Heart left ventricle (tissue), 16 donors: ENCODE measurements around the gene GLIS2. TPM values are rescaled to one million over a fixed set of nuclear protein-coding genes. Genes with fewer than 3 reads are reported as not detected.

ENCODE experiments used
- ATAC-seq, 4 donors: fragments of 200-7000 bp; cut with Tn5 transposase; one replicate each; pipeline ENCODE4 v1.9.1; 2020 to 2022; ENCODE audit warnings: moderate library complexity in 4 of 4, mild to moderate bottlenecking in 3 of 4, moderate number of reproducible peaks in 1 of 4
- DNase-seq, 5 donors: peaks; one replicate each; pipeline ENCODE4 v3.0.0-alpha.2; 2020
- H3K27ac ChIP-seq, 12 donors: fragments of 200-600 bp; sonication (generic) in 4 of 12; one replicate each; pipeline versions ENCODE4 v1.5.0 to v1.8.0; 2016 to 2022; ENCODE audit warnings: mild to moderate bottlenecking in 2 of 12
- H3K27me3 ChIP-seq, 9 donors: fragments of 200-600 bp; sonication (generic) in 2 of 9; one replicate each; pipeline versions ENCODE4 v1.5.1 to v1.8.0; 2016 to 2022; ENCODE audit warnings: mild to moderate bottlenecking in 3 of 9
- H3K36me3 ChIP-seq, 9 donors: fragments of 200-600 bp; sonication (generic) in 2 of 9; one replicate each; pipeline versions ENCODE4 v1.5.0 to v1.8.0; 2018 to 2022; ENCODE audit warnings: mild to moderate bottlenecking in 2 of 9
- H3K4me1 ChIP-seq, 12 donors: fragments of 200-600 bp; sonication (generic) in 4 of 12; one replicate each; pipeline versions ENCODE4 v1.5.0 to v1.8.0; 2016 to 2022; ENCODE audit warnings: mild to moderate bottlenecking in 3 of 12
- H3K4me3 ChIP-seq, 12 donors: fragments of 200-600 bp; sonication (generic) in 4 of 12; one replicate each; pipeline versions ENCODE4 v1.5.0 to v1.8.0; 2017 to 2022; ENCODE audit warnings: mild to moderate bottlenecking in 9 of 12, moderate library complexity in 4 of 12
- H3K9me3 ChIP-seq, 12 donors: fragments of 200-600 bp; sonication (generic) in 4 of 12; one replicate each; pipeline versions ENCODE4 v1.5.0 to v1.8.0; 2016 to 2022; ENCODE audit warnings: mild to moderate bottlenecking in 1 of 12
- CTCF ChIP-seq, 12 donors: fragments of 200-600 bp; sonication (generic) in 4 of 12; IDR thresholded peaks; one replicate each; pipeline versions ENCODE4 v1.5.0 to v1.8.0; 2018 to 2022; ENCODE audit warnings: antibody characterized with exemption in 12 of 12, mild to moderate bottlenecking in 5 of 12
- POLR2A ChIP-seq, 2 donors: fragments of 450-650 bp; IDR thresholded peaks; one replicate each; pipeline ENCODE4 v1.6.1; 2017; ENCODE audit warnings: antibody characterized with exemption in 2 of 2, mild to moderate bottlenecking in 2 of 2, moderate library complexity in 2 of 2
- WGBS, 4 donors: extraction: QIAGEN DNeasy Blood & Tissue Kit in 2 of 4; methylation state at CpG; one replicate each; pipeline versions ENCODE4 v1.1.5 to v1.1.7; 2013 to 2018; 5-methylcytosine and 5-hydroxymethylcytosine counted together
- intact Hi-C, 10 donors: fragments of 100-400 bp; cut with DNase I; formaldehyde crosslinking; loops; one replicate each; pipeline versions ENCODE4 v1.11.1 to v1.14.2; 2022
- polyA plus RNA-seq, 2 donors: library from polyadenylated mRNA; stranded (reverse); fragments of 200-250 nt; gene quantifications; one replicate each; pipeline ENCODE4 v1.2.3, GENCODE V29; 2013
- total RNA-seq, 9 donors: library from RNA; depleted of rRNA in 2 of 9; stranded (reverse); fragments of >200 nt in 2 of 9; fragmentation: NEBNext Ultra II Directional in 3 of 9; extraction: Animal tissue kit (Norgen Biotek cat#: 25700) in 3 of 9; gene quantifications; one replicate each; pipeline versions ENCODE4 v1.1.0 to v1.2.4, GENCODE V29; 2016 to 2023
- donor health status: ischemic (EF 13 %, LVEDD 7.1; RV severe dilation, severe dysfunction).
- donor health status: healthy with polysubstance abuse.
- donor health status: DM: no; HTN: yes; CAD: no.
- donor health status: DM: no; HTN: no; CAD: no.
- donor health status: ischemic (EF 25% LVEDD 6.9; RV normal size, moderate dysfunction).
- donor health status: ischemic (EF 25% LVEDD 5.7; RV mildly dilated, moderate dysfunction).
- donor health status: healthy.
- donor health status: DM: yes; HTN: yes; CAD: no.
- donor health status: ischemic (EF 35%, LVEDD 5.7; RV mildly dilated, moderate dysfunction).
- donor health status: nonischemic (EF 11% LVEDD 7.7; RV severe dilation, severe dysfunction).
- donor health status: DM: yes; HTN: yes; CAD: no.
- donor health status: PGD.
- donor health status: ischemic (EF 29% LVEDD 5.4; RV normal size, mild dysfunction).
- donor health status: nonischemic (EF 23%, LVEDD 6.1; RV moderate dilation, normal function).

Gene GLIS2
- total and polyA plus RNA-seq, 11 donors = 7.6 to 23.4 (median 12.7) TPM

GRCh38 chr16:4356820-4357219, 41.0 kb downstream of the GLIS2 start:
- intact Hi-C loops = no loop called here
- no peak overlapping the region for H3K4me3 ChIP-seq
- peaks cover 0 to 3% (median 0%) of the 10 kb centered on the region in 12 donors for H3K4me1 ChIP-seq
- peaks cover 0 to 61% (median 10%) of the 10 kb centered on the region in 9 donors for H3K36me3 ChIP-seq
- TF ChIP-seq POLR2A (IDR thresholded peaks at IDR 0.05) = no peak
- no peak for TF ChIP-seq CTCF (IDR thresholded peaks at IDR 0.05)
- H3K27me3 ChIP-seq = no peaks in the 10 kb centered on the region
- ATAC-seq (no peak), DNase-seq (no peak)
- WGBS, 4 donors = 86 to 96% (median 88%) methylated on average over 7 of the region's 7 CpGs
- no peak overlapping the region for H3K27ac ChIP-seq
- H3K9me3 ChIP-seq = no peaks in the 10 kb centered on the region

GRCh38 chr16:4358236-4358635, 42.4 kb downstream of the GLIS2 start:
- H3K36me3 ChIP-seq = peaks cover 0 to 76% (median 24%) of the 10 kb centered on the region in 9 donors
- no peaks in the 10 kb centered on the region for H3K27me3 ChIP-seq
- WGBS, 4 donors = 93 to 96% (median 95%) methylated on average over 13 to 19 of the region's 19 CpGs
- ATAC-seq (no peak), DNase-seq (peak in 1 of 5 donors; percentile 57)
- H3K4me3 ChIP-seq = no peak overlapping the region
- no peak for TF ChIP-seq POLR2A (IDR thresholded peaks at IDR 0.05)
- TF ChIP-seq CTCF (IDR thresholded peaks at IDR 0.05) = no peak
- no peak overlapping the region for H3K27ac ChIP-seq
- intact Hi-C loops = loop anchor here in 2 of 10 donors (2.0 kb wide), 1 partner anchor 45 kb away; no protein-coding TSS in a partner anchor
- peaks cover 0 to 3% (median 0%) of the 10 kb centered on the region in 12 donors for H3K4me1 ChIP-seq
- H3K9me3 ChIP-seq = no peaks in the 10 kb centered on the region

- TF ChIP-seq CTCF (IDR thresholded peaks at IDR 0.05) (peak; percentile 90 to 96 (median 92)), POLR2A (IDR thresholded peaks at IDR 0.05) (no peak)
- Histone ChIP-seq H3K36me3 (peaks cover 0 to 82% (median 30%) of the 10 kb centered on the region in 9 donors), H3K9me3 (no peaks in the 10 kb centered on the region), H3K4me3 (no peak overlapping the region), H3K4me1 (peaks cover 0 to 3% (median 0%) of the 10 kb centered on the region in 12 donors), H3K27ac (no peak overlapping the region), H3K27me3 (no peaks in the 10 kb centered on the region)
- intact Hi-C loops = loop anchor here in 9 of 10 donors (1.0 to 2.0 kb wide), 3 partner anchors 43 to 44 kb away; no protein-coding TSS in a partner anchor
- WGBS, 4 donors = 43 to 49% (median 45%) methylated on average over 15 to 19 of the region's 19 CpGs
- DNase-seq = peak in 3 of 5 donors; percentile 57 to 83 (median 72)
- ATAC-seq = peak; percentile 44 to 78 (median 68)
Measured at GRCh38 chr16:4358831-4359561, 43.1 kb downstream of the GLIS2 start.

DNA sequence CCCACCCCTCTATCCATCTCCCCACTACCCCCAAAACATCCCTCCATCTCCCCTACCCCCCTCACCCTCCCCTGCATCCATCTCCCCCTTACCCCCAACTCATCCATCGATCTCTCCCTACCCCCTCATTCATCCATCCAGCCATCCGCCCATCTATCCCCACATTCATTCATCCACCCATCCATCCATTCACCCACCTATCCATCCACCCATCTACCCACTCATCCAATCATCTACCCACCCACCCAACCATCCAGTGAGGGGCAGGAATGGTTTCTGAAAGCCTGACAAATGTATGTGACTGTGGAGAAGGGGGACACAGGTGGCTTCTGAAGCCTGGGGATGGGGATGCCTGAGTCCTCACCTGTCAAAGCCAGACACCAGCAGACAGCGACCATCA, 44.0 kb downstream of the GLIS2 start:
- DNase-seq = no peak
- intact Hi-C loops = loop anchor here (1.0 to 2.0 kb wide), 4 partner anchors 41 to 43 kb away; no protein-coding TSS in a partner anchor
- H3K27me3 ChIP-seq = no peaks in the 10 kb centered on the region
- WGBS, 4 donors = 94 to 97% (median 97%) methylated on average over 2 to 3 of the region's 3 CpGs
- H3K36me3 ChIP-seq = peaks cover 0 to 82% (median 40%) of the 10 kb centered on the region in 9 donors
- peaks cover 0 to 3% (median 0%) of the 10 kb centered on the region in 12 donors for H3K4me1 ChIP-seq
- H3K9me3 ChIP-seq = no peaks in the 10 kb centered on the region
- TF ChIP-seq CTCF (IDR thresholded peaks at IDR 0.05) = no peak
- TF ChIP-seq POLR2A (IDR thresholded peaks at IDR 0.05) = no peak
- no peak overlapping the region for H3K27ac ChIP-seq
- no peak overlapping the region for H3K4me3 ChIP-seq
- ATAC-seq = no peak
